Progenitor cell of endocrine pancreas (in vitro differentiated cells): ENCODE results near the gene PCDHGA4. TPM values are rescaled to one million over a fixed set of nuclear protein-coding genes. Genes with fewer than 3 reads are reported as not detected.
A peak's percentile ranks its signal among the peaks of the same experiment; 100 is the strongest.
"Not testable (repeated sequence)": the region's sequence is repeated elsewhere in the genome, so short reads cannot be mapped to it uniquely, and the experiment has no call there.

Experiments used
- DNase-seq: peaks from one replicate; pipeline ENCODE4 v3.0.0; 2021; ENCODE audit warnings: low spot score; ENCODE audit not compliant: unreplicated experiment
- H3K27ac Mint-ChIP-seq: 2 replicates; pipeline ENCODE4 v1.8.0; 2021; ENCODE audit warnings: mild to moderate bottlenecking, moderate library complexity, mixed read lengths
- H3K27me3 Mint-ChIP-seq: 2 replicates; pipeline ENCODE4 v1.8.0; 2021; ENCODE audit warnings: mixed read lengths
- H3K36me3 Mint-ChIP-seq: 2 replicates; pipeline ENCODE4 v1.8.0; 2022; ENCODE audit warnings: mixed read lengths; ENCODE audit not compliant: insufficient read depth
- H3K4me1 Mint-ChIP-seq: 2 replicates; pipeline ENCODE4 v1.8.0; 2021; ENCODE audit warnings: low read depth, mixed read lengths
- H3K4me3 Mint-ChIP-seq: 2 replicates; pipeline ENCODE4 v1.8.0; 2021; ENCODE audit warnings: low read depth, mild to moderate bottlenecking, moderate library complexity, mixed read lengths
- H3K9me3 Mint-ChIP-seq: 2 replicates; pipeline ENCODE4 v1.8.0; 2021; ENCODE audit warnings: low read depth, mixed read lengths
- CTCF ChIP-seq: fragments of 200-600 bp; sonication (generic); IDR thresholded peaks from one replicate; pipeline ENCODE4 v1.5.0; 2021; ENCODE audit warnings: antibody characterized with exemption, mild to moderate bottlenecking; ENCODE audit not compliant: unreplicated experiment
- total RNA-seq: library from RNA; stranded (reverse); gene quantifications from 2 replicates; pipeline ENCODE4 v1.2.1, GENCODE V29; 2021

PCDHGA4 gene
- total RNA-seq, 1 donor from 2014 or later = 0.96 TPM

GRCh38 chr5:141382469-141383294, 27.9 kb downstream of the PCDHGA4 start, which contains the start of gene PCDHGA7:
TSS of gene PCDHGA7 (plus strand) at chr5:141382742. CDS start at chr5:141382900, 158 bp downstream.
- DNase-seq = no peak
- Mint-ChIP-seq H3K4me1 (no peaks in the 10 kb centered on the region), H3K9me3 (peaks cover 48% of the 10 kb centered on the region), H3K36me3 (peaks cover 11% of the 10 kb centered on the region), H3K27ac (no peak within 1 kb of the TSS), H3K4me3 (no peak within 1 kb of the TSS), H3K27me3 (no peaks in the 10 kb centered on the region)
- no peak for TF ChIP-seq CTCF

GRCh38 chr5:141383345-141383744, 28.5 kb downstream of the PCDHGA4 start:
- H3K9me3 Mint-ChIP-seq = peaks cover 48% of the 10 kb centered on the region
- DNase-seq = no peak
- peaks cover 13% of the 10 kb centered on the region for H3K36me3 Mint-ChIP-seq
- no peaks in the 10 kb centered on the region for H3K27me3 Mint-ChIP-seq
- no peak overlapping the region for H3K27ac Mint-ChIP-seq
- no peak for TF ChIP-seq CTCF
- H3K4me1 Mint-ChIP-seq = no peaks in the 10 kb centered on the region
- no peak overlapping the region for H3K4me3 Mint-ChIP-seq

GRCh38 chr5:141384471-141385267, 29.8 kb downstream of the PCDHGA4 start:
- Mint-ChIP-seq H3K27ac (no peak overlapping the region), H3K9me3 (peaks cover 51% of the 10 kb centered on the region), H3K4me3 (no peak overlapping the region), H3K27me3 (no peaks in the 10 kb centered on the region), H3K36me3 (peaks cover 16% of the 10 kb centered on the region), H3K4me1 (no peaks in the 10 kb centered on the region)
- no peak for TF ChIP-seq CTCF
- no peak for DNase-seq

GRCh38 chr5:141387557-141388311, 32.9 kb downstream of the PCDHGA4 start, which contains the start of gene PCDHGB4:
TSS of gene PCDHGB4 (plus strand) at chr5:141387698. CDS start at chr5:141387885, 187 bp downstream.
- Mint-ChIP-seq H3K9me3 (peaks cover 58% of the 10 kb centered on the region), H3K27ac (peak within 1 kb of the TSS; percentile 77), H3K4me3 (peak within 1 kb of the TSS; percentile 76), H3K36me3 (peaks cover 34% of the 10 kb centered on the region)
- peak; percentile 49 for TF ChIP-seq CTCF
- H3K27me3 Mint-ChIP-seq, DNase-seq, H3K4me1 Mint-ChIP-seq: not testable (repeated sequence)

GRCh38 chr5:141388661-141389060, 33.8 kb downstream of the PCDHGA4 start:
- no peak for TF ChIP-seq CTCF
- Mint-ChIP-seq H3K9me3 (peaks cover 58% of the 10 kb centered on the region), H3K4me1 (no peaks in the 10 kb centered on the region), H3K27me3 (no peaks in the 10 kb centered on the region), H3K36me3 (peaks cover 39% of the 10 kb centered on the region), H3K27ac (peak overlapping the region; percentile 16), H3K4me3 (peak overlapping the region; percentile 11)
- DNase-seq = no peak
